HG03139 (cell line): Measurements from ENCODE around the gene ILK.

Experiments used
- ATAC-seq: cut with Tn5 transposase; IDR thresholded peaks from one replicate; pipeline ENCODE4 v1.9.1; 2021; ENCODE audit not compliant: unreplicated experiment

Gene ILK

GRCh38 chr11:6572215-6572614, 31.4 kb upstream of the ILK start:
- ATAC-seq = no peak

GRCh38 chr11:6574816-6575715, 28.5 kb upstream of the ILK start:
- no peak for ATAC-seq

- no peak for ATAC-seq
Observed at GRCh38 chr11:6576471-6577373, 26.9 kb upstream of the ILK start.

- no peak for ATAC-seq
Observed at GRCh38 chr11:6578134-6578533, 25.4 kb upstream of the ILK start.

- ATAC-seq = no peak
Observed at GRCh38 chr11:6579681-6580080, 23.9 kb upstream of the ILK start.

GRCh38 chr11:6583584-6583983, 20.0 kb upstream of the ILK start:
- no peak for ATAC-seq

- no peak for ATAC-seq
Observed at GRCh38 chr11:6584528-6584927, 19.0 kb upstream of the ILK start.

- no peak for ATAC-seq
Observed at GRCh38 chr11:6586434-6587359, 16.9 kb upstream of the ILK start.

GRCh38 chr11:6587360-6587953, 16.1 kb upstream of the ILK start:
- no peak for ATAC-seq

- ATAC-seq = no peak
Observed at GRCh38 chr11:6588018-6588417, 15.6 kb upstream of the ILK start.

- ATAC-seq = no peak
Observed at GRCh38 chr11:6594142-6594768, 9.3 kb upstream of the ILK start.

- no peak for ATAC-seq
Observed at GRCh38 chr11:6596239-6596877, 7.2 kb upstream of the ILK start.

GRCh38 chr11:6598555-6598954, 5.0 kb upstream of the ILK start:
- ATAC-seq = no peak

- ATAC-seq = no peak
Observed at GRCh38 chr11:6599449-6599848, 4.1 kb upstream of the ILK start.

GRCh38 chr11:6599881-6600390, 3.6 kb upstream of the ILK start:
- ATAC-seq = no peak

GRCh38 chr11:6601041-6601461, 2.5 kb upstream of the ILK start:
- no peak for ATAC-seq

GRCh38 chr11:6602096-6602940, 1.3 kb upstream of the ILK start:
- ATAC-seq = no peak

- ATAC-seq = peak; percentile 31
Observed at GRCh38 chr11:6604081-6604626, 580 bp downstream of the ILK start.
